GM12878 (cell line): ENCODE results near the gene SHROOM3. TPM values are rescaled to one million over a fixed set of nuclear protein-coding genes. Genes with fewer than 3 reads are reported as not detected.

ENCODE experiments used
- ATAC-seq: fragments of 200-7000 bp; cut with Tn5 transposase; 3 replicates; pipeline ENCODE4 v1.9.1; 2020; ENCODE audit warnings: mild to moderate bottlenecking, moderate library complexity
- BruUV-seq: library from RNA; stranded (reverse); fragments of 400-500 nt; replicated peaks from 2 replicates; lab custom pipeline; 2021; lab: Mats Ljungman, UMichigan
- CTCF ChIA-PET: fragments of 300-600 bp; sonication (Branson Sonifier 250); formaldehyde crosslinking; extraction: SDS; loops from one replicate; lab custom pipeline; 2021; ENCODE audit warnings: inconsistent platforms; lab: Yijun Ruan, JAX
- POLR2A ChIA-PET: fragments of 350-600 bp; formaldehyde crosslinking; extraction: SDS; loops from one replicate; lab custom pipeline; 2021; ENCODE audit warnings: inconsistent platforms; lab: Charles Lee
- RAD21 ChIA-PET: fragments of 300-600 bp; sonication (Branson Sonifier 250); formaldehyde crosslinking; loops from one replicate; lab custom pipeline; 2023; ENCODE audit warnings: antibody characterized with exemption; ENCODE audit not compliant: unreplicated experiment; lab: Charles Lee
- SMC1A ChIA-PET: fragments of 300-600 bp; sonication (Branson Sonifier 250); formaldehyde crosslinking; loops from one replicate; lab custom pipeline; 2023; ENCODE audit not compliant: unreplicated experiment, uncharacterized antibody; lab: Charles Lee
- DNase-seq: peaks from one replicate; pipeline ENCODE4 v3.0.0-alpha.2; 2011; ENCODE audit warnings: low read depth, low spot score
- FAIRE-seq: peaks from 3 replicates; lab custom pipeline; 2011; peaks lifted over from hg19 to GRCh38; lab: Jason Lieb, UNC
- H2AFZ ChIP-seq: 2 replicates; pipeline ENCODE4 v1.6.0; 2011; ENCODE audit warnings: low read depth, low read length, control low read depth; ENCODE audit not compliant: control insufficient read depth
- H3K27ac ChIP-seq: 2 replicates; pipeline ENCODE4 v1.5.1; 2011; ENCODE audit warnings: control low read depth; ENCODE audit not compliant: control insufficient read depth, insufficient read depth
- H3K27me3 ChIP-seq, 2 experiments: replicated peaks in 1 of 2; 2 replicates each; pipeline versions ENCODE4 v1.6.0 to v1.6.1; 2011; ENCODE audit warnings: low read length in 1 of 2; ENCODE audit not compliant: control insufficient read depth in 2 of 2, insufficient read depth in 2 of 2
- H3K36me3 ChIP-seq, 2 experiments: 2 replicates each; pipeline ENCODE4 v1.5.1; 2011; ENCODE audit warnings: low read length in 1 of 2; ENCODE audit not compliant: control insufficient read depth in 2 of 2, insufficient read depth in 2 of 2
- H3K4me1 ChIP-seq: 2 replicates; pipeline ENCODE4 v1.6.1; 2011; ENCODE audit warnings: mild to moderate bottlenecking, low read length, moderate library complexity, mixed read lengths; ENCODE audit not compliant: control insufficient read depth, insufficient read depth
- H3K4me2 ChIP-seq: 2 replicates; pipeline ENCODE4 v1.6.0; 2011; ENCODE audit warnings: control low read depth; ENCODE audit not compliant: control insufficient read depth, insufficient read depth
- H3K4me3 ChIP-seq: fragments of 200-600 bp; sonication (generic); 2 replicates; pipeline ENCODE4 v1.5.1; 2016
- H3K79me2 ChIP-seq: 2 replicates; pipeline ENCODE4 v1.6.0; 2011; ENCODE audit warnings: low read length; ENCODE audit not compliant: control insufficient read depth, insufficient read depth
- H3K9ac ChIP-seq: 2 replicates; pipeline ENCODE4 v1.8.0; 2011; ENCODE audit warnings: low read length, control low read depth, mixed read lengths; ENCODE audit not compliant: control insufficient read depth, insufficient read depth
- H3K9me3 ChIP-seq: replicated peaks from 3 replicates; pipeline ENCODE4 v1.5.1; 2011; ENCODE audit warnings: mild to moderate bottlenecking, low read length; ENCODE audit not compliant: control insufficient read depth, insufficient read depth
- H4K20me1 ChIP-seq: 2 replicates; pipeline ENCODE4 v1.6.0; 2011; ENCODE audit not compliant: control insufficient read depth, insufficient read depth
- E2F4 ChIP-seq: IDR thresholded peaks from 2 replicates; pipeline ENCODE4 v1.6.1; 2012; ENCODE audit warnings: low read depth, low read length, improper control_type of control experiment
- ETV6 ChIP-seq, 2 experiments: fragments of 450-650 bp in 1 of 2; IDR thresholded peaks in 1 of 2; conservative IDR thresholded peaks in 1 of 2; 2 replicates each; pipeline ENCODE4 v1.6.1; 2014; ENCODE audit warnings: antibody characterized with exemption in 1 of 2, borderline replicate concordance in 1 of 2, low read depth in 1 of 2, mild to moderate bottlenecking in 1 of 2, moderate library complexity in 1 of 2
- MEF2A ChIP-seq: IDR thresholded peaks from 2 replicates; pipeline ENCODE4 v1.6.1; 2011; ENCODE audit warnings: low read depth, mild to moderate bottlenecking, low read length, moderate library complexity; ENCODE audit not compliant: insufficient read depth
- NRF1 ChIP-seq: conservative IDR thresholded peaks from 2 replicates; pipeline ENCODE4 v1.6.1; 2011; ENCODE audit warnings: mild to moderate bottlenecking, low read depth, low read length, improper control_type of control experiment
- PML ChIP-seq: IDR thresholded peaks from 2 replicates; pipeline ENCODE4 v1.6.1; 2012; ENCODE audit warnings: low read length, inconsistent platforms
- PRDM15 ChIP-seq: fragments of 450-650 bp; formaldehyde crosslinking; IDR thresholded peaks from 2 replicates; pipeline ENCODE4 v1.4.0; 2020; ENCODE audit warnings: mild to moderate bottlenecking, moderate library complexity
- SP1 ChIP-seq: IDR thresholded peaks from one replicate; pipeline ENCODE4 v1.6.1; 2011; ENCODE audit warnings: low read depth, low read length
- SRF ChIP-seq, 2 experiments: IDR thresholded peaks; 2 replicates each; pipeline ENCODE4 v1.6.1; 2011; ENCODE audit warnings: low read depth in 2 of 2, low read length in 2 of 2, mild to moderate bottlenecking in 1 of 2, moderate library complexity in 1 of 2
- TAF1 ChIP-seq: IDR thresholded peaks from 2 replicates; pipeline ENCODE4 v1.6.1; 2011; ENCODE audit warnings: mild to moderate bottlenecking, low read depth, low read length, borderline replicate concordance
- TBL1XR1 ChIP-seq: IDR thresholded peaks from 2 replicates; pipeline ENCODE4 v1.6.1; 2012; ENCODE audit warnings: low read depth, low read length, improper control_type of control experiment
- YBX1 ChIP-seq: fragments of 450-650 bp; IDR thresholded peaks from 2 replicates; pipeline ENCODE4 v1.6.1; 2016; ENCODE audit warnings: antibody characterized with exemption
- WGBS: methylation state at CpG from one replicate; pipeline ENCODE4 v1.1.6; 2016; ENCODE audit warnings: low lambda C conversion rate; ENCODE audit not compliant: insufficient replicate concordance, insufficient coverage; ENCODE audit errors: missing lambda C conversion rate; 5-methylcytosine and 5-hydroxymethylcytosine counted together
- in situ Hi-C: fragments of 300-500 bp; cut with MboI; formaldehyde crosslinking; loops from 9 replicates; pipeline ENCODE4 v1.14.3; 2018; ENCODE audit warnings: mixed read lengths
- intact Hi-C: fragments of 100-400 bp; cut with micrococcal nuclease; formaldehyde crosslinking; loops from one replicate; pipeline ENCODE4 v1.14.2; 2022; ENCODE audit not compliant: unreplicated experiment
- polyA plus RNA-seq, 11 experiments: library from polyadenylated mRNA; depleted of rRNA in 4 of 11; unstranded in 6 of 11; stranded (reverse) in 5 of 11; fragments of >200 nt; fragmentation: Nextera tagmentation in 4 of 11; fragmentation: Illumina TruSeq in 1 of 11; extraction: Ambion mirVana in 4 of 11; extraction: Trizol in 1 of 11; gene quantifications; 1 replicate in 1 of 11; 2 replicates in 10 of 11; pipeline versions ENCODE4 v1.2.1 to v1.2.3, GENCODE V29; 2011 to 2016; ENCODE audit warnings: inconsistent platforms in 2 of 11, missing spikeins in 2 of 11, low read depth in 1 of 11
- total RNA-seq, 4 experiments: library from RNA; depleted of rRNA in 3 of 4; stranded (reverse); fragments of >200 nt in 3 of 4; fragmentation: Illumina TruSeq in 1 of 4; extraction: Trizol in 1 of 4; gene quantifications; 2 replicates each; pipeline versions ENCODE4 v1.2.1 to v1.2.3, GENCODE V29; 2013 to 2021

Gene SHROOM3
- total and polyA plus RNA-seq, 10 of the 15 experiments (the other 5 are each of a cell fraction or from before 2014, with no cell fraction given), result under 0.01 to 0.29 (median 0.08) TPM; not detected in 1

DNA sequence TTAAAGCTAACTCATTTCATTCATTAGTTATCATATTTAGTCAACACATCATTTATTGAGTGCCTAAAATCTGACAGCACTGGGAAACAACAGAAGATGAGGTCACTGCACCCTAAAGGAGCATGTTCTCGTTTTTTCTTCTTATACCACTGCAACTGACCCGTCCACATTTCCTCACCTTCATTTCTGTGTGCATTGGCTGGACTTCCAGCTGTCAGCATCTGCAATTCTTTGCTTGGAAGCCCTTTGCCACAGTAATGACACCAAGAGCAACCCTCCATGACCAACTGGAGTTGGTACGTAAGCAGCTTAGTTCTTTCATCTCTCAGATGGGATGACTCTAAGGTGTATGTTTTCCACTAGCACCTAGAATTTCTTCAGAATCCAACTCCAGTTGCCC, 13.2 kb downstream of the SHROOM3 start:
- SMC1A ChIA-PET, result no interaction called here
- Histone ChIP-seq H4K20me1 (no peaks in the 10 kb centered on the region), H3K27ac (no peak overlapping the region)
- TF ChIP-seq YBX1 (no peak), E2F4 (no peak), NRF1 (no peak), TBL1XR1 (no peak), SRF (IDR thresholded peaks at IDR 0.05; ENCODE audit: low read depth in 2 of 2, low read length in 2 of 2) (no peak), SP1 (no peak), ETV6 (conservative IDR thresholded peaks at IDR 0.05 in 1 of 2, IDR thresholded peaks at IDR 0.05 in 1 of 2; ENCODE audit: borderline replicate concordance in 1 of 2, low read depth in 1 of 2) (no peak), PML (no peak), TAF1 (no peak), MEF2A (no peak), PRDM15 (CRISPR knock-in tag) (no peak)
- TF ChIP-seq, all 136 proteins: peak for 0
- FAIRE-seq (peak; percentile 7), DNase-seq (no peak), ATAC-seq (no peak)
- Histone ChIP-seq H3K79me2 (no peaks in the 10 kb centered on the region), H3K9ac (no peak overlapping the region), H2AFZ (no peak overlapping the region), H3K9me3 (no peaks in the 10 kb centered on the region), H3K27me3 (no peaks in the 10 kb centered on the region; a peak in 1 of 4 replicates), H3K4me2 (no peak overlapping the region), H3K36me3 (no peaks in the 10 kb centered on the region), H3K4me3 (no peak overlapping the region), H3K4me1 (no peaks in the 10 kb centered on the region)
- ChIA-PET CTCF (interaction anchor here (1.0 kb wide), 1 partner anchor 17 kb away, joined by 3 read pairs; no protein-coding TSS in a partner anchor), POLR2A (no interaction called here), RAD21 (no interaction called here)
- no TSS peak for BruUV-seq
- in situ Hi-C loops, result no loop called here
- WGBS, result 14% methylated on average over 3 of the region's 3 CpGs
- intact Hi-C loops, result no loop called here
